BJ (cell line): Measurements from ENCODE around the gene SPOCD1. TPM values are rescaled to one million over a fixed set of nuclear protein-coding genes. Genes with fewer than 3 reads are reported as not detected.

Experiments
- CTCF ChIA-PET: fragments of 350-600 bp; formaldehyde crosslinking; extraction: SDS; loops from one replicate; lab custom pipeline; 2021; ENCODE audit warnings: antibody characterized with exemption, inconsistent platforms; lab: Yijun Ruan, JAX
- POLR2A ChIA-PET: fragments of 300-600 bp; sonication (Branson Sonifier 250); formaldehyde crosslinking; extraction: SDS; loops from one replicate; lab custom pipeline; 2021; ENCODE audit warnings: antibody characterized with exemption; lab: Charles Lee
- DNase-seq: peaks from one replicate; pipeline ENCODE4 v3.0.0-alpha.2; 2011; ENCODE audit warnings: low read depth
- H3K27me3 ChIP-seq: 2 replicates; pipeline ENCODE4 v1.6.0; 2011; ENCODE audit warnings: low read length; ENCODE audit not compliant: control insufficient read depth, insufficient read depth
- H3K36me3 ChIP-seq: 2 replicates; pipeline ENCODE4 v1.5.1; 2011; ENCODE audit warnings: low read length; ENCODE audit not compliant: control insufficient read depth, insufficient read depth
- H3K4me3 ChIP-seq: 2 replicates; pipeline ENCODE4 v1.5.1; 2011; ENCODE audit warnings: low read depth, mild to moderate bottlenecking, control low read depth, low read length
- CTCF ChIP-seq: IDR thresholded peaks from 2 replicates; pipeline ENCODE4 v1.5.1; 2011; ENCODE audit warnings: low read depth, mild to moderate bottlenecking, control low read depth, inconsistent platforms, low read length, moderate library complexity; ENCODE audit not compliant: insufficient read depth
- polyA plus RNA-seq: library from polyadenylated mRNA; depleted of rRNA; stranded (reverse); fragments of >200 nt; gene quantifications from 2 replicates; pipeline ENCODE4 v1.2.3, GENCODE V29; 2011

The SPOCD1 gene
- polyA plus RNA-seq, 1 experiment, result 169 TPM

- ChIA-PET CTCF (interaction anchor here (1.2 to 5.7 kb wide), 5 partner anchors 11 to 41 kb away, joined by 3 to 57 read pairs (median 6); partner anchors contain the start of gene ADGRB2), POLR2A (no interaction called here)
- peaks cover 2% of the 10 kb centered on the region for H3K36me3 ChIP-seq
- no peak overlapping the region for H3K4me3 ChIP-seq
- DNase-seq, result no peak
- TF ChIP-seq CTCF, result no peak
- no peaks in the 10 kb centered on the region for H3K27me3 ChIP-seq
Measured at GRCh38 chr1:31748365-31748764, 67.5 kb downstream of the SPOCD1 start.

- ChIA-PET POLR2A (no interaction called here), CTCF (interaction anchor here (1.7 to 5.7 kb wide), 5 partner anchors 7 to 217 kb away, joined by 8 to 57 read pairs (median 19); no protein-coding TSS in a partner anchor)
- Histone ChIP-seq H3K4me3 (no peak overlapping the region), H3K27me3 (no peaks in the 10 kb centered on the region), H3K36me3 (peaks cover 2% of the 10 kb centered on the region)
- no peak for TF ChIP-seq CTCF
- DNase-seq, result no peak
Measured at GRCh38 chr1:31747304-31747703, 68.5 kb downstream of the SPOCD1 start.

- Histone ChIP-seq H3K27me3 (no peaks in the 10 kb centered on the region), H3K36me3 (peaks cover 2% of the 10 kb centered on the region), H3K4me3 (no peak overlapping the region)
- no peak for TF ChIP-seq CTCF
- DNase-seq, result no peak
- ChIA-PET CTCF (interaction anchor here (0.9 to 5.7 kb wide), 13 partner anchors 8 to 217 kb away, joined by 3 to 57 read pairs (median 9); no protein-coding TSS in a partner anchor), POLR2A (no interaction called here)
Measured at GRCh38 chr1:31746687-31747086, 69.1 kb downstream of the SPOCD1 start.

GRCh38 chr1:31745946-31746670 is 69.7 kb downstream of the SPOCD1 start:
- CTCF ChIA-PET, result interaction anchor here (0.7 to 5.7 kb wide), 23 partner anchors 8 to 218 kb away, joined by 3 to 57 read pairs (median 5); no protein-coding TSS in a partner anchor
- Histone ChIP-seq H3K36me3 (peaks cover 6% of the 10 kb centered on the region), H3K27me3 (no peaks in the 10 kb centered on the region), H3K4me3 (no peak overlapping the region)
- DNase-seq, result no peak
- POLR2A ChIA-PET, result no interaction called here
- TF ChIP-seq CTCF, result no peak

GRCh38 chr1:31745096-31745945 is 70.5 kb downstream of the SPOCD1 start:
- TF ChIP-seq CTCF, result peak; percentile 90
- Histone ChIP-seq H3K36me3 (peaks cover 7% of the 10 kb centered on the region), H3K27me3 (no peaks in the 10 kb centered on the region), H3K4me3 (no peak overlapping the region)
- ChIA-PET POLR2A (interaction anchor here (0.6 kb wide), 1 partner anchor 383 kb away, joined by 4 read pairs; no protein-coding TSS in a partner anchor), CTCF (interaction anchor here (0.7 to 5.7 kb wide), 25 partner anchors 9 to 219 kb away, joined by 3 to 57 read pairs (median 4); no protein-coding TSS in a partner anchor)
- no peak for DNase-seq
